Measurements from ENCODE around the gene TXK.

DNA sequence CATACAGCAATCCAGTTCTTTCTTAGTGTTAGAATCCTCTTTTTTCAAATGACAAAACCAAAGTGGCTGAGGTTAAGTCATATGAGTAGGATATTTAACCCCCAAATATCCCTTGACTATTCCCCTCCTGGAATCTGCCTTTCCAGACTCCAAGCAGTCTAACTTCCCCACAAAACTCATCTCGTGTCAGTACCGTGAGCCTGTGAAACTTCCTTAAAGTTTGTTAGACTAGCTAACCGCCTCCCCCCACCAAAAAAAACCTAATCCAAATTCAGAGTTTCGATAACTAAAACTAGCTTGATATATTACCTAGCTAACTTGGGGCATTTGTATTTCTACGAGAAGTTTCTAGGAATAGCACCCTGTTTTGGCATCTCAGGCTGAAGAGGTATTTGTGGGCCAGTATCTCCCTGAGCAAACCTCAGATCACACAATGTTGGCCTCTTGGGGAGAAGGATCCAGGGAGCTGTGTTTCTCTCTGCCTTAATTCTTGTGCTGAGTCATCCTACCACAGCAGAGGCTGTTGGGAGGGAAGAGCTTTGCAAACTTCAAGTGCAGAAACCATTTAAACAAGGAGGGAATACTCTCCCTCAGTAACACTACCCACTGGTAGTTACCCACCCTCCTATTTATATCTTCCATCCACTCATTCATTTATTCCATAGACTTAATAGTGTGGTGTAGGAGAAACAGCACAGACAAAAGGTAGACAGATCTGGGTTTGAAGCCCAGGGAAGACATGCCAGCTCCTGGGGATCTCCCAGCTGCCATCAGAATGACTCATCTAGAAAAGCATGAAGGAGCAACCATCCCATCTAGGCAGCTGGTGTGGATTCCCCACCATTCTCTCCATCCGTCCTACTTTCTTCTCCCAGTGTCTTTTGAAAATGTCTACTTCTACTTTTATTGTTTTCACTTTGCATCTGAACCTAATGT is 39.3 kb upstream of the TXK start:
- no peak for TF ChIP-seq EZH2 (IDR thresholded peaks at IDR 0.05; ENCODE audit: borderline replicate concordance, low read length)
- TF ChIP-seq, protein P1, sequence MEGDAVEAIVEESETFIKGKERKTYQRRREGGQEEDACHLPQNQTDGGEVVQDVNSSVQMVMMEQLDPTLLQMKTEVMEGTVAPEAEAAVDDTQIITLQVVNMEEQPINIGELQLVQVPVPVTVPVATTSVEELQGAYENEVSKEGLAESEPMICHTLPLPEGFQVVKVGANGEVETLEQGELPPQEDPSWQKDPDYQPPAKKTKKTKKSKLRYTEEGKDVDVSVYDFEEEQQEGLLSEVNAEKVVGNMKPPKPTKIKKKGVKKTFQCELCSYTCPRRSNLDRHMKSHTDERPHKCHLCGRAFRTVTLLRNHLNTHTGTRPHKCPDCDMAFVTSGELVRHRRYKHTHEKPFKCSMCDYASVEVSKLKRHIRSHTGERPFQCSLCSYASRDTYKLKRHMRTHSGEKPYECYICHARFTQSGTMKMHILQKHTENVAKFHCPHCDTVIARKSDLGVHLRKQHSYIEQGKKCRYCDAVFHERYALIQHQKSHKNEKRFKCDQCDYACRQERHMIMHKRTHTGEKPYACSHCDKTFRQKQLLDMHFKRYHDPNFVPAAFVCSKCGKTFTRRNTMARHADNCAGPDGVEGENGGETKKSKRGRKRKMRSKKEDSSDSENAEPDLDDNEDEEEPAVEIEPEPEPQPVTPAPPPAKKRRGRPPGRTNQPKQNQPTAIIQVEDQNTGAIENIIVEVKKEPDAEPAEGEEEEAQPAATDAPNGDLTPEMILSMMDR (IDR thresholded peaks at IDR 0.05; ENCODE audit: low read length): no peak
